Activated naive CD8-positive, alpha-beta T cell treated with anti-CD3 and anti-CD28 coated beads, Interleukin-2, amount 50 U/mL, for 16 hours (primary cell): Measurements from ENCODE around the gene STAT3.
"Not testable (repeated sequence)": the region's sequence is repeated elsewhere in the genome, so short reads cannot be mapped to it uniquely, and the experiment has no call there.

Experiments
- DNase-seq: peaks from one replicate; pipeline ENCODE4 v3.0.0-alpha.2; 2020; ENCODE audit warnings: low read depth, low spot score

STAT3 gene

GRCh38 chr17:42348104-42348503, 40.1 kb downstream of the STAT3 start:
- DNase-seq = no peak

GRCh38 chr17:42347606-42348005, 40.6 kb downstream of the STAT3 start:
- no peak for DNase-seq

DNA sequence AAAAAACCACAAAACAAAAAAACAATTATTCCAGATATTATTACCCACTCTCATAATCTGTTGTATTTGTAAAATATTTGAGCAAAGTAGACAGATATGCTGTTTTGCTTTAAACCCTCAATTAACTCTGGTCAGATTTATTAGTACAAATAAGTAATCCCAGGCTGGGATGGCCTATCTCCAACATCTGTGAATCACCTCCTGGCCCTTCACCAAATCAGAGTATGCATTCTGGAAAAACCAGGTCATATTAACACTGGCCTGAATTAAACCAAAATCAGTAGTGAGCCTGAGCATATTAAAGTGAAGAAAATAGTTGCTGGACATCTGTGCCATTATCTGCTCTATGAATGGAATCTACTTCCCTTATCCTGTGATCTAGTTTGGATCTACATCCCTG, 41.0 kb downstream of the STAT3 start:
- no peak for DNase-seq

GRCh38 chr17:42346481-42346880, 41.8 kb downstream of the STAT3 start:
- DNase-seq = no peak

DNA sequence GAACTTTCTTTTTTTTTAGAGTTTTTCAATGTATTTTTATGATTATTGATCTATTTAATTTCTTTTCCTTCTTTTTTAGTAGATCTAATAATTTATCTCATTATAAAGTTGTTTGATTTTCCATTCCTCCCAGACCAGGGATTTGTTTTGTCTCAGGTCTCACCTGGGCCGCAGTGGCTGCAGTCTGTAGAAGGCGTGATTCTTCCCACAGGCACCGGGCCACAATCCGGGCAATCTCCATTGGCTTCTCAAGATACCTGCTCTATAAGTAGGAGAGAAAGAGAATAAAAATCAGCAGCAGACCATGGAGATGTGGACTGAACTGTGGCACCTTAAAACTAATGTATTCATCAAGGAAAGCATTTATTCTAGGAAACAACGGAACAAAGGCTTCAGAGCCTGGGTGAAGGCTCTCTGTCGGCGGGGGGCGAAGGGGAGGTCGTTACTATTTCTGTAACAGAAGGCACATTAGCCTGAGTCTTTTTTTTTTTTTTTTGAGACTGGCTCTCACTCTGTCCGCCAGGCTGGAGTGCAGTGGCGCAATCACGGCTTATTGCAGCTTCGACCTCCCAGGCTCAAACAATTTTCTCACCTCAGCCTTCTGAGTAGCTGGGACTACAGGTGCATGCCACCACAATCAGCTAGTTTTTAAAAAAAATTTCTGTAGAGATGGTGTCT, 42.7 kb downstream of the STAT3 start:
- no peak for DNase-seq

DNA sequence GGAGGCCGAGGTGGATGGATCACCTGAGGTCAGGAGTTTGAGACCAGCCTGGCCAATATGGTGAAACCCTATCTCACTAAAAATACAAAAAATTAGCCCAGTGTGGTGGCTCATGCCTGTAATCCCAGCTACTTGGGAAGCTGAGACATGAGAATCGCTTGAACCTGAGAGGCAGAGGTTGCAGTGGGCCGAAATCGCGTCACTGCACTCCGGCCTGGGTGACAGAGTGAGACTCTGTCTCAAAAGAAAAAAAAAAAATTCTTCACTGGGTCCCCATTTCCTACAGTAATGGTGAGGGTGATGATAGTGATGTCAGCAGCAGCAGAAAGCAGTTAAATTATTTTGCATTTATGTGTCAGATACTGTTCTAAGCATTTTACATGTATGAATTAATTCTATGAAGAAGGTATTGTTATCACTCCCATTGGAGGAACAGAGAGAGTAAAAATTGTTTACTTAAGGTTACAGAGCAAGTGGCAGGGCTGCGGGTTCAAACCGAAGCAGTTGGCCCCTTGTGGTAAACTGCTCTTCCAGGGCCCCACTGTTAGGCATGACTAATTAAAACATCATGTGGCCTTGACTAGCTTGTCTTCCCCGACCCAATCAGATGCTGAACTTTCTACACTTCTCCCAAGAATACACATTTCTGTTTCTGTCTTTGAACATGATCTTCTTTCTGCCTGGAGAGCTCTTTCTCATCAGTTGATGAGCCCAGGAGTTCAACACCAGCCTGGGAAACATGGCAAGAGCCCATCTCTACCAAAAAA, 45.8 kb downstream of the STAT3 start:
- no peak for DNase-seq

DNA sequence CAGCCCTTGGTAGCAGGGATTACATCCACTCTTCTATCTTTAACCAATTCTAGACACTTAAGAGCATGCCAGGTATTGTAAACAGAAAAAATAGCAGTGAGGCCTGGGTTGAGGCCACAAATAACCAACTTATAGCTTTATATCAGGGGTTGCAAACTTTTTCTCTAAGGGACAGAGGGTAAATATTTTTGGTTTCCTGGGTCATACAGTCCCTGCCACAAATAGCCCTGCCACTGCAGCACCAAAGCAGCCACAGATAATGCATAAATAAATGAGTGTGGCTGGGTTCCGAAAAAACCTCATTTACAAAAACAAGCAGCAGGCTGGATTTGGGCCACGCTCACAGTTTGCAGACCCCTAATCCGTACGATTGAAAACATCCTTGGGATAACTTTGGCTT, 46.7 kb downstream of the STAT3 start:
- DNase-seq = no peak

- DNase-seq = peak; percentile 10
Observed at GRCh38 chr17:42340691-42341127, 47.5 kb downstream of the STAT3 start.

- no peak for DNase-seq
Observed at GRCh38 chr17:42339221-42339620, 49.0 kb downstream of the STAT3 start.

DNA sequence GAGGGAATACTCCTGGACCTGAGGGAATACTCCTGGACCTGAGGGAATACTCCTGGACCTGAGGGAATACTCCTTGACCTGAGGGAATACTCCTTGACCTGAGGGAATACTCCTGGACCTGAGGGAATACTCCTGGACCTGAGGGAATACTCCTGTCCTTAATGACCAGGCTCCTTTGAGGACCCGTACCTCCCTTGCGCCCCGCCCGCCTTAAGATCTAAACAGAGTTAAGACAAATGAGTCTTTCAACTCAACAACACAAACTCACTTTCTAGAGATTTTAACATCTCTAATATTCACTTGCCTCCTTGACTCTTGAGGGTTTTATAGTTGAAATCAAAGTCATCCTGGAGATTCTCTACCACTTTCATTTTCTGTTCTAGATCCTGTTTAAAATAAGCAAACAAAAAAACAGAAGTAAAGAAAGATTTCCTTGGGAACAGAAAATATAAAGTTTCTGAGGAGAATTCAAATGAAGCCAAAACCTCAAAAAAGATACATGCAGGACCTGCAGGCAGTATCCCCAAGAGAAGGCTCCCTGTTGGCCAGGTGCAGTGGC, 49.7 kb downstream of the STAT3 start:
- DNase-seq = no peak

DNA sequence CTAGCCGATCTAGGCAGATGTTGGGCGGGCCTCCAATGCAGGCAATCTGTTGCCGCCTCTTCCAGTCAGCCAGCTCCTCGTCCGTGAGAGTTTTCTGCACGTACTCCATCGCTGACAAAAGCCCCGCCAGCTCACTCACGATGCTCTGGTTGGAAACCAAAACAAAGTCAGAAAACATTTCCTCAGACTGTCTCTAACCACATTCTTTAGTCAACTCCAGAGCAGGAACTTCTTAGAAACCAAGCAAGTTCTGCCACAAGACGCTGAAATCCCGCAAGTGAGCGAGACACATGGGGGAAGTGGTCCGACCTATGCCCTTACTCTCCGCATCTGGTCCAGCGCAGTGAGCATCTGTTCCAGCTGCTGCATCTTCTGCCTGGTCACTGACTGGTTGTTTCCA, 50.8 kb downstream of the STAT3 start:
- DNase-seq = peak; percentile 25

GRCh38 chr17:42334677-42335076, 53.6 kb downstream of the STAT3 start:
- no peak for DNase-seq

DNA sequence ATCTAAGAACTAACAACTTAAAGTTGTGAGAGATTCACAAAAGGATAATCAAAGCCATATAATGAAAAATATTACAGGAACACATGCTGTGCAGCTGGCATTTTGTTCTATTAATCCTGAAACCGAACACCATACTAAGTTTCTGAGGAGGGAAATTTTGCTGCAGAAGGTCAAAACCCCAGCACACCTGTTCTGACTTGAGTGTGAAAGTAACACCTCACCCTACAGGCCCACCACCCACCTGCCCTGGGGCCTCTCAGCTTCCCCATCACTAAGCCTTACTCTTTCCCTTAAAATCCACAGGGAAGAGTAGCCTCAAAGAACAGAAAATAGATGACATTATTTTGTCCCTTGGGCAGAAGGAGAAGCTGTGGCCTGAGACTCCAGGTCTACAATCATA, 55.2 kb downstream of the STAT3 start:
- no peak for DNase-seq

DNA sequence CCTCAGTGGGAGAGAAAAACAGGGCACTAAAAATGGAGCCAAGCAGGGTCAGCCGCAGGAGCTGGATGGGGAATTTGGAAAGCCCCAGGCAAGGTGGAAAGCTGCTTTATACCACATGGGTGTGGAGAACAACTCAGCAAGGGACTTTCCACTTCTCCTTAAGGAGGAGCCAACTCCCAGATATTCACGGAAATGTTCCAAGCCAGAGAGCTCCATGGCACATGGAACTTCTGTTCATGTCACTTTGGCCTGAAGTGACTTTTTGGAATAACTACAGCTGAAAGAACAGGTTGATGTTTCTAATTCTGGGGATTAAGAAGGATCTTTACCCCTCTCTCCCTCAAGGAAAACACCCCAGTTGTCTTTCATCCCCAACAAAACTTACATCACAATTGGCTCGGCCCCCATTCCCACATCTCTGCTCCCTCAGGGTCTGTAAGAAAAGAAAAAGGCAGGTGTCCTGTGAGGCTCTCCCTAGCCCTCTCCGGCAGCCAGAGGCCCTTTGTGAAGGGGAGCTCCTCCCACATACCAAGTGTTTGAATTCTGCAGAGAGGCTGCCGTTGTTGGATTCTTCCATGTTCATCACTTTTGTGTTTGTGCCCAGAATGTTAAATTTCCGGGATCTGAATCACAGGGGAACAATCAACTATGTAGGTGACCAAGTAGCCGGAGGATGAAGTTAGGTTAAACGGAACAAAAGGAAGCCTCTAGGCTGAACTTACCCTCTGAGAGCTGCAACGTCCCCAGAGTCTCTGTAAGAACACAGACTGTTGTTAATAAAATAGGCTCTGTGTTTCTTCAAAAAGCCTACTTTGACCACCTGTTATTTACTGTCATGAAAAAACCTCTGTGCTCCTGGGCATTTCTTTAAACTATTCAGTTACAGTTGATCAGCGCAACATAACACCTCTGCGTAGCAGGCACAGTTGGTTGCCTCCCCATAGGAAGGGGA, 58.9 kb downstream of the STAT3 start:
- no peak for DNase-seq

- no peak for DNase-seq
Observed at GRCh38 chr17:42325026-42325425, 63.2 kb downstream of the STAT3 start.

DNA sequence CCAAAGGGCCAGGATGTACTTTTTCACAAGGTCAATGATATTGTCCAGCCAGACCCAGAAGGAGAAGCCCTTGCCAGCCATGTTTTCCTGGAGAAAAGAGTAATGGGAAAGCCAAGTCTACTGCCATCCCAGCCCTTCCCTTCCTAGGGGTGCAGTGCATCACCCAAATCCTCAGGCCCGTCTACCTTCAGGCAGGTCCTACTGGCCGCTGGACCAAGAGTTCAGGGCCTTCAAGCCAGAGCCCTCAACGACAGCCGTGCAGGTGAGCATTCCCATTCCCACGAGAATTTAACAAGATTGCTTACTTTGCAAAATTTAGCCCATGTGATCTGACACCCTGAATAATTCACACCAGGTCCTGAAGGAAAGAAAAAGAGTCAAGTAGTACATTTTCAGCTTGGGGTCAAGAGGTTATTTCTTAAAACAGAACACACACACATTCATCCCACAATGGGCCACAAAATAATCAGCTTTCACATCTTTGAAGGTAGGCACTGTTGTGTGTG, 64.9 kb downstream of the STAT3 start:
- DNase-seq = no peak

DNA sequence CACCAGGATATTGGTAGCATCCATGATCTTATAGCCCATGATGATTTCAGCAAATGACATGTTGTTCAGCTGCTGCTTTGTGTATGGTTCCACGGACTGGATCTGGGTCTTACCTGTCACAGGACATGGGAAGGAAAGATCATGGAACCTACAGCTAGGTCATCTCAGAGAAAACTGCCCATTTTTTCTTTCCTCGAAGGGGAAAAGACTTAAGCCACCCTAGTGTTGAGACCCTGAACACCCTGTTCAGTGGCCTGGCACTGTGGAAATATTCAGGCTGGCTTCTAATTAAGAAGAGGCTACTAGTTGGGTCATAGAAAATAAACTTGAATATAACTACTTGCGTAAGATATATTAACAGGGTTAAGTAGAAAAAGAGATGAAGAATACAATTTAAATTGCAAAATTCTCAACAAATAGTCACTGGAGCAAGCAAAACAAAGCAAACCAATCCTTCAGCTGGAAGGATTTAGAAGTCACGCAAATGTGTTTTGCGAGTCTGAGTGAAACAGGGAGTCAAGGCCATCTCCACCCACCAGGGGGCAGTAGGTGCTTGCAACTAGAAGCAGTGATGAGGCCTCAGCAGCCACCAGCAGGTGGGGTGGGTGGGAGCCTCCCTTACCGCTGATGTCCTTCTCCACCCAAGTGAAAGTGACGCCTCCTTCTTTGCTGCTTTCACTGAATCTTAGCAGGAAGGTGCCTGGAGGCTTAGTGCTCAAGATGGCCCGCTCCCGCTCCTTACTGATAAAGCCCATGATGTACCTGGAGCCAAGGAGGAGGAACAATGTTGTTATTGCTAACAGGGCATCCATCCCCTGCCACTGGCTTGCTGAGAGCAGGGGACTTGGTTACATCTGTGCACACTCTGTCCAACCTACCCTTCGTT, 65.6 kb downstream of the STAT3 start:
- DNase-seq = peak; percentile 93

DNA sequence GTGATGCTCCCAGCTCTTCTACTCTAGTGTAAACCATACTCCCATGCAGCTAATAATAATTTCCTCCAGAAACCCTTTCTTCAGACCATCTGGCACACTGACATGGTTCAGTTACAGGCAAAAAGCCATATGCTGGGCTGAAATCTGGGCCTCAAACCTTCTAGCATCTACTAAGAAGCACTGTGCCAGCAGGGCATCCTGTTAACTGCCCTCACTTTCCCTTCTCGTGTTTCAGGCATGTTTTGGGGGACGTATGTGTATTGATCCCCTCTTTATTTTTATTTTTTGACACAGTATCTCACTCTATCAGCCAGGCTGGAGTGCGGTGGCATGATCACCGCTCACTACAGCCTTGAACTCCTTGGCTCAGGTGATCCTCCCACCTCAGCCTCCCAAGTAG, 66.7 kb downstream of the STAT3 start:
- no peak for DNase-seq

DNA sequence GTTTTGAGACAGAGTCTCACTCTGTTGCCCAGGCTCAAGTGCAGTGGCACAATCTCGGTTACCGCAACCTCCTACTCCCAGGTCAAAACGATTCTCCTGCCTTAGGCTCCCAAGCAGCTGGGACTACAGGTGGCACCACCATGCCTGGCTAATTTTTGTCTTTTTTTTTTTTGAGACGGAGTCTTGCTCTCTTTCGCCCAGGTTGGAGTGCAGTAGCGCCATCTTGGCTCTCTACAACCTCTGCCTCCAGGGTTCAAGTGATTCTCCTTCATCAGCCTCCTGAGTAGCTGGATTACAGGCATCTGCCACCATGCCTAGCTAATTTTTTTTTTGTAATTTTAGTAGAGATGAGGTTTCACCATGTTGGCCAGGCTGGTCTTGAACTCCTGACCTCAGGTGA, 70.3 kb downstream of the STAT3 start:
- DNase-seq = not testable (repeated sequence)

DNA sequence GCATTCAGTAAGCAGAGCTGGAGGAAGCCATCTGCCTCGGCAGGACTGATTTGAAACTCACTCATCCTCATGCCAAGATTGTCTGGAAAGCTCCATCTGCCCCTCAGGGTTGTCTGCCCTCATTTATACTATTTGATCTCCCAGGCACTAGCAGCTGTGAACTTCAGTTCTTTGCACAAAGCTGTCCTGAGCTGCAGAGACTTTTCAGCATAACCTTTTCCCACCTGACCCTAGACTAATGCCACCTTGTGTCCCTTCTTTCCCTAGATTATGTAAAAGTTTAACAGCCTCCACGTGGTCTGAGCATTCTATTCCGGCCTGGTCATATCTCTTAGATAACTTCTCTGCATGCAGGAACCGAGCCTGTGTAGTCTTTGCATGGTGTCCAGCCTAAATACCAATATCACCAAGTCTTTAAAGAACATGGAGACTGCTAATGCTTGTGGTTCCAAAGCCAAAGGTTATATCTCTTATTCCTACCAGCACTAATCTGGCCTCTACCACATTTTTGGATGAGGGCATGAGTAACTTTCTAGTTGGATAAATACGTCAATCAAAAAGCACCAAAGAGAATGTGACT, 70.9 kb downstream of the STAT3 start:
- no peak for DNase-seq
